Caco-2 (cell line): ENCODE results near the gene LRMDA. TPM values are rescaled to one million over a fixed set of nuclear protein-coding genes. Genes with fewer than 3 reads are reported as not detected.
"Not testable (repeated sequence)": the region's sequence is repeated elsewhere in the genome, so short reads cannot be mapped to it uniquely, and the experiment has no call there.

Experiments
- BruUV-seq: library from RNA; stranded (reverse); fragments of 400-500 nt; replicated peaks from 2 replicates; lab custom pipeline; 2021; lab: Mats Ljungman, UMichigan
- CTCF ChIA-PET: fragments of 300-600 bp; sonication (Branson Sonifier 250); formaldehyde crosslinking; loops from one replicate; lab custom pipeline; 2022; ENCODE audit warnings: antibody characterized with exemption; lab: Charles Lee
- POLR2A ChIA-PET: fragments of 300-600 bp; sonication (Branson Sonifier 250); formaldehyde crosslinking; loops from one replicate; lab custom pipeline; 2022; ENCODE audit warnings: antibody characterized with exemption; lab: Charles Lee
- DNase-seq, 2 experiments: peaks; one replicate each; pipeline versions ENCODE4 v3.0.0 to v3.0.0-alpha.2; 2020 to 2022
- H3K27me3 ChIP-seq: replicated peaks from 2 replicates; pipeline ENCODE4 v1.6.0; 2011; ENCODE audit warnings: low read length; ENCODE audit not compliant: control insufficient read depth, insufficient read depth
- H3K36me3 ChIP-seq: 2 replicates; pipeline ENCODE4 v1.5.1; 2011; ENCODE audit warnings: low read length; ENCODE audit not compliant: control insufficient read depth, insufficient read depth
- H3K4me1 ChIP-seq: fragments of 250-450 bp; sonication (Bioruptor Pico); 2 replicates; pipeline ENCODE4 v1.5.1; 2020; ENCODE audit warnings: mild to moderate bottlenecking
- H3K4me3 ChIP-seq: 2 replicates; pipeline ENCODE4 v1.5.1; 2011; ENCODE audit warnings: low read depth, mild to moderate bottlenecking, control low read depth, low read length
- H3K9me3 ChIP-seq: fragments of 250-450 bp; sonication (Bioruptor Pico); 2 replicates; pipeline ENCODE4 v1.5.1; 2020; ENCODE audit warnings: mild to moderate bottlenecking, moderate library complexity
- H3K27ac Mint-ChIP-seq: one replicate; pipeline ENCODE4 v1.8.0; 2022; ENCODE audit warnings: mixed read lengths; ENCODE audit not compliant: unreplicated experiment
- H3K27me3 Mint-ChIP-seq: one replicate; pipeline ENCODE4 v1.8.0; 2022; ENCODE audit warnings: mixed read lengths; ENCODE audit not compliant: insufficient read depth, unreplicated experiment
- H3K36me3 Mint-ChIP-seq: one replicate; pipeline ENCODE4 v1.8.0; 2022; ENCODE audit warnings: mild to moderate bottlenecking, mixed read lengths; ENCODE audit not compliant: insufficient read depth, unreplicated experiment
- H3K4me1 Mint-ChIP-seq: one replicate; pipeline ENCODE4 v1.8.0; 2022; ENCODE audit warnings: low read depth, mixed read lengths; ENCODE audit not compliant: unreplicated experiment
- H3K4me3 Mint-ChIP-seq: one replicate; pipeline ENCODE4 v1.8.0; 2022; ENCODE audit warnings: mild to moderate bottlenecking, moderate library complexity, mixed read lengths; ENCODE audit not compliant: unreplicated experiment
- H3K9me3 Mint-ChIP-seq: one replicate; pipeline ENCODE4 v1.8.0; 2022; ENCODE audit warnings: mixed read lengths; ENCODE audit not compliant: unreplicated experiment
- CTCF ChIP-seq, 2 experiments: fragments of 200-600 bp in 1 of 2; IDR thresholded peaks; 1 replicate in 1 of 2; 2 replicates in 1 of 2; pipeline versions ENCODE4 v1.5.1 to v1.8.0; 2011 to 2022; ENCODE audit warnings: antibody characterized with exemption in 1 of 2, control low read depth in 1 of 2, inconsistent platforms in 1 of 2, low read depth in 1 of 2, low read length in 1 of 2, mild to moderate bottlenecking in 1 of 2, moderate library complexity in 1 of 2; ENCODE audit not compliant: insufficient read depth in 1 of 2, severe bottlenecking in 1 of 2, unreplicated experiment in 1 of 2
- intact Hi-C: fragments of 100-400 bp; cut with micrococcal nuclease; formaldehyde crosslinking; loops from one replicate; pipeline ENCODE4 v1.10.0; 2022; ENCODE audit not compliant: unreplicated experiment
- total RNA-seq: library from RNA; stranded (reverse); gene quantifications from 2 replicates; pipeline ENCODE4 v1.2.3, GENCODE V29; 2022

LRMDA gene
- total RNA-seq, 1 experiment from 2014 or later, result 18.5 TPM

GRCh38 chr10:75766106-75766505, 334.7 kb downstream of the LRMDA start:
- Mint-ChIP-seq H3K4me1 (peaks cover 17% of the 10 kb centered on the region), H3K27ac (no peak overlapping the region), H3K36me3 (peaks cover 6% of the 10 kb centered on the region), H3K9me3 (no peaks in the 10 kb centered on the region), H3K27me3 (no peaks in the 10 kb centered on the region), H3K4me3 (no peak overlapping the region)
- Histone ChIP-seq H3K9me3 (no peaks in the 10 kb centered on the region), H3K36me3 (no peaks in the 10 kb centered on the region), H3K27me3 (no peaks in the 10 kb centered on the region), H3K4me1 (0 out of 2 replicates have a peak, but pooled peaks cover 7% of the 10 kb centered on the region), H3K4me3 (no peak overlapping the region)
- POLR2A ChIA-PET, result no interaction called here
- CTCF ChIA-PET, result no interaction called here
- DNase-seq, result no peak
- no TSS peak for BruUV-seq
- intact Hi-C loops, result no loop called here
- TF ChIP-seq CTCF (IDR thresholded peaks at IDR 0.05; ENCODE audit: insufficient read depth in 1 of 2, low read depth in 1 of 2, low read length in 1 of 2, severe bottlenecking in 1 of 2, unreplicated experiment in 1 of 2), result no peak

GRCh38 chr10:75766752-75767151, 335.3 kb downstream of the LRMDA start:
- H3K4me3 ChIP-seq, intact Hi-C loops, H3K36me3 ChIP-seq, H3K4me3 Mint-ChIP-seq, BruUV-seq, POLR2A ChIA-PET, CTCF ChIA-PET, H3K27me3 Mint-ChIP-seq, H3K27ac Mint-ChIP-seq, H3K36me3 Mint-ChIP-seq, H3K4me1 ChIP-seq, H3K9me3 ChIP-seq, DNase-seq, H3K9me3 Mint-ChIP-seq, H3K27me3 ChIP-seq: not testable (repeated sequence)
- H3K4me1 Mint-ChIP-seq, result peaks cover 23% of the 10 kb centered on the region

GRCh38 chr10:75770626-75771081, 339.2 kb downstream of the LRMDA start:
- CTCF ChIA-PET, result no interaction called here
- intact Hi-C loops, result loop anchor here (10.0 kb wide), 1 partner anchor 366 kb away; the partner anchor contains the start of gene ZNF503
- DNase-seq, result no peak
- H3K4me1 Mint-ChIP-seq, result peaks cover 18% of the 10 kb centered on the region
- POLR2A ChIA-PET, result no interaction called here
- no peak overlapping the region for H3K4me3 Mint-ChIP-seq
- Histone ChIP-seq H3K4me3 (no peak overlapping the region), H3K9me3 (no peaks in the 10 kb centered on the region), H3K36me3 (no peaks in the 10 kb centered on the region), H3K4me1 (peaks cover 6% of the 10 kb centered on the region; the same call in 1 of the 2 replicates), H3K27me3 (no peaks in the 10 kb centered on the region)
- no TSS peak for BruUV-seq
- no peaks in the 10 kb centered on the region for H3K9me3 Mint-ChIP-seq
- peaks cover 6% of the 10 kb centered on the region for H3K36me3 Mint-ChIP-seq
- no peak for TF ChIP-seq CTCF (IDR thresholded peaks at IDR 0.05; ENCODE audit: insufficient read depth in 1 of 2, low read depth in 1 of 2, low read length in 1 of 2, severe bottlenecking in 1 of 2, unreplicated experiment in 1 of 2)
- no peaks in the 10 kb centered on the region for H3K27me3 Mint-ChIP-seq
- no peak overlapping the region for H3K27ac Mint-ChIP-seq
